Subcutaneous adipose tissue (tissue), 4 donors: Measurements from ENCODE around the gene TMEM95. TPM values are rescaled to one million over a fixed set of nuclear protein-coding genes. Genes with fewer than 3 reads are reported as not detected.

Experiments
- total RNA-seq, 4 donors: library from RNA; depleted of rRNA; stranded (reverse); fragments of >200 nt; gene quantifications; one replicate each; pipeline ENCODE4 v1.1.0, GENCODE V29; 2016
- TF ChIP-seq, protein P1 (sequence below): fragments of 450-650 bp; IDR thresholded peaks from one replicate; pipeline ENCODE4 v1.5.1; 2016; ENCODE audit warnings: low read depth, mild to moderate bottlenecking, control low read depth, antibody characterized with exemption, moderate library complexity

TMEM95 gene
- total RNA-seq, 4 donors from 2014 or later, result not detected

DNA sequence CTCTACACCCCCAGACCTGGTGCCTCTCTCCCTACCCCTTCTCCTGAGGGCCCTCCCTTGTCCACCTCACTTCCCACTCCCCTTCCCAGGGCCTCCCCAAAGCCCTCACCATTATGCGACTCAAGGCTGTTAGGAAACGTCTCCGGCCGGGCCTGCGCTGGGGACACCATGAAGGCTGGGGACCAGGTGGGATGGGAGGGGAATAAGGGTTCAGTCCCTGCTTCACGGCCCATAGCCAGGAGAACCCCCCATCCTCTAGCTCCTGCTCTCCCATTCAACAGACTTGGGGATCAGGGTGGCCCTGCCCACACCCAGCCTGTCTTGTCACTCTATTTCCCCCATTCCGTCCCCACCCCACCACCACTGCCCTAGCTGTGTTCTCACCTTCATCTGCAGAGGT, 27.9 kb upstream of the TMEM95 start:
- TF ChIP-seq, protein P1, sequence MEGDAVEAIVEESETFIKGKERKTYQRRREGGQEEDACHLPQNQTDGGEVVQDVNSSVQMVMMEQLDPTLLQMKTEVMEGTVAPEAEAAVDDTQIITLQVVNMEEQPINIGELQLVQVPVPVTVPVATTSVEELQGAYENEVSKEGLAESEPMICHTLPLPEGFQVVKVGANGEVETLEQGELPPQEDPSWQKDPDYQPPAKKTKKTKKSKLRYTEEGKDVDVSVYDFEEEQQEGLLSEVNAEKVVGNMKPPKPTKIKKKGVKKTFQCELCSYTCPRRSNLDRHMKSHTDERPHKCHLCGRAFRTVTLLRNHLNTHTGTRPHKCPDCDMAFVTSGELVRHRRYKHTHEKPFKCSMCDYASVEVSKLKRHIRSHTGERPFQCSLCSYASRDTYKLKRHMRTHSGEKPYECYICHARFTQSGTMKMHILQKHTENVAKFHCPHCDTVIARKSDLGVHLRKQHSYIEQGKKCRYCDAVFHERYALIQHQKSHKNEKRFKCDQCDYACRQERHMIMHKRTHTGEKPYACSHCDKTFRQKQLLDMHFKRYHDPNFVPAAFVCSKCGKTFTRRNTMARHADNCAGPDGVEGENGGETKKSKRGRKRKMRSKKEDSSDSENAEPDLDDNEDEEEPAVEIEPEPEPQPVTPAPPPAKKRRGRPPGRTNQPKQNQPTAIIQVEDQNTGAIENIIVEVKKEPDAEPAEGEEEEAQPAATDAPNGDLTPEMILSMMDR, result no peak

DNA sequence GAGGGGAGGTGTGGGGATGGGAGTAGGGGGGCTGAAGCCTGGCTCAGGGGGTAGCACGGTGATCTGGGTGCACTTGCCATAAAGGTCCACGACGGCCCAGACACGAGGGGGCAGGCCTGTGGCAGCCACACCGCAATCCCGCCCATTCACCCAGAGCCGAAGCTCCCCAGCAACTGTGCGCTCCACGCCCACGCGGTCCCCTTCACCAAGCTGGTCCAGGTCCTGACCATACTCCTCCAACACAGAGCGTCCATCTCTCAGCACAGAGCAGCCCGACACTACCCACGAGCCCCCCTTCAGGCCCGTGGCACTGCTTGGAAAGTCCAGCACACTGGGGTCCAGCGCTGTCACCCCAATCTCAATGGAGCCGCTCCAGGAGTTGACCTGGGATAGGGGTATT, 27.5 kb upstream of the TMEM95 start:
- TF ChIP-seq, protein P1, result no peak

GRCh38 chr17:7328009-7328408, 26.9 kb upstream of the TMEM95 start:
- TF ChIP-seq, protein P1, result no peak

- TF ChIP-seq, protein P1, result no peak
Observed at GRCh38 chr17:7328840-7329373, 26.0 kb upstream of the TMEM95 start, which contains the start of gene NEURL4. TSS of gene NEURL4 (minus strand) at chr17:7329335. CDS start at chr17:7329312, 23 bp downstream.

- TF ChIP-seq, protein P1, result no peak
Observed at GRCh38 chr17:7329374-7329996, 25.5 kb upstream of the TMEM95 start.

- TF ChIP-seq, protein P1, result no peak
Observed at GRCh38 chr17:7329997-7330637, 24.8 kb upstream of the TMEM95 start.

DNA sequence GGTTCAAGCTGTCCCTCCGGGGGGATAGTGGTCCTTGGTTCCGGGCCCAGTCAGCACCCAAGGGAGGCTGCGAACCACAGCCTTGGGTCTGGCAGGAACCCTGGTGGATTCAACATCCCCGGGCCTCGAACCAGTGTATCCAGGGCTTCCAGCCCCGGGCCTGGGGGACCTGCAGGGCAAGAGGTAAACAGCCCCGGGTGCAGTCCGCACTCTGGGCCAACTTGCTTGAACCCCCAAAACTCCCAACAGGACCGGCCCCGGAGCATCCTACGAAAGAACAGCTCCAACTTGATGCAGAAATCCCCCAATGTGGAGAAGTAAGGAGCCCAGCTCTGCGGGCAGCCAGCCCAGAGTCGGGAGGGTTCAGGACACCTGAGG, 24.3 kb upstream of the TMEM95 start:
- TF ChIP-seq, protein P1, result no peak
